SW480 (cell line): ENCODE data around the gene COL23A1.

ENCODE experiments used
- DNase-seq: peaks from one replicate; pipeline ENCODE4 v3.0.0-alpha.2; 2016; ENCODE audit warnings: low spot score

Gene COL23A1

DNA sequence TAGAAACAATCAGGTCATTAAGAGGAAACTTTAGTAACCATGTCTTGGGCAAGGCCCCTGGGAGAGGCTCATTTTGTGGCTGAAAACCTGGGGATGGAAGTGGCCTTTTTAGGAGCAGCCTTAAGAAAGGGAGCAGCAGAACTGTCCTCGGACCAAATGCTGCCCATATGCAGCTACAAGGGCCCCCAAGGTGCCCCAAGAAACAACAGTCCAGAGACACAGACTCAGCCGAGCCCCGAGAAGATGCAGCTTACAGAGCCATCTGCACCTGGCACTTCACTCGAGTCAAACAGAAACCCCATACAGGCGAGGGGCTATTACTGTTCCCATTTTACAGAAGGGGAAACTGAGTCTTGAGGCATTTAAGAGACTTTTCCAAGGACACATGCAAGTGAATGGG, 58.0 kb downstream of the COL23A1 start:
- no peak for DNase-seq

DNA sequence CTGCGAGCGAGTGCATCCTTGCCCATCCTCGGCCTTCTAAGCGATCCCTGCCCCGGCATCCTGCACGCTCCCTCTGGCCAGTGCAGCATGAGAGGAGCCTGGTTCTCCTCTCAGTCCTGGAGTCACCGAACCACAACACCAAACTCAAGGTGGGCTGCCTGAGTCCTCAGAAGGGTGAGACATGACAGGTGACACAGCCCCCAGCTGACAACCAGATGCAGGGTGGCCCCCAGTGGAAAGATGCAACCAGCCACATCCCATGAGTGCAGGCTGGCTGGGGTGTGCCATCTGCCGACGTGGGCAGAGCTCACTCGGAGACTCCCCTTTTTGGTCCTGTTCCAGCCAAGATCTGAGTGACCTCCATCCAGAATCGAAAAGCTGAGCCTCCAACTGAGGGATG, 58.4 kb downstream of the COL23A1 start:
- DNase-seq, result no peak

DNA sequence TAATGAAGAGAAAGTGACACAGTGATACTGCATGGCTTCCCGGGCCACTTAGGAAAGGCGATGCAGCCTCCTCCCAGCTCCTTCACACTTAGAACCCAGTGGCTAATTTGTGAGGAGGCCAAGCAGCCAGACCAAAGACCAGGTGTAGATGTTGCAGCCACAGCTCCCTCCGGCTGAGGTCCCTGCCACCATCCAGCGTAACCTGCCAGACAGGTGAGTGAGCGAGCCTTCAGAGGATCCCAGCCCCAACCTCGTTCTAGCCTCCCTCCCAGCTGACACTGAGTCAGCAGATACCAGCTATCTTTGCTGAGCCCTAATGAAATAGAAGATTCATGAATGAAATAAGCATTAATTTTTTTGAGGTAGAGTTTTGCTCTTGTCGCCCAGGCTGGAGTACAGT, 59.7 kb downstream of the COL23A1 start:
- no peak for DNase-seq

DNA sequence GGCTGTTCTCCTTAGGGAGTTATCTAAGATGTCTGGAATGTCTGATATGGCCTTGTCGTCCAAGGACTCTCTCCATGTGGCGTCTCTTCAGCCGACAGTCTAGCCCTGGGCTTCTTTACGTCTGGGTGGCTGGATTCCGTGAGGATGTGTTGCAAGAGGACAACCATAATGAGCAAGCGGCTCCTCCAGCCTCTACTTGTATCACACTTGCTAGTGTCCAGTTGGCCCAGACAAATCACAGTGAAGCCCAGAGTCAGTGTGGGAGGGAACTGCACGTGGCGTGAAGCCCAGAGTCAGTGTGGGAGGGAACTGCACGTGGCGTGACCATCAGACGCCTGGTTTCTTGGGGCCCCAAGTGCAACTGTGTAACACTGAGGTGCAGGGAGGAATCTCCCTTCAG, 61.1 kb downstream of the COL23A1 start:
- no peak for DNase-seq

DNA sequence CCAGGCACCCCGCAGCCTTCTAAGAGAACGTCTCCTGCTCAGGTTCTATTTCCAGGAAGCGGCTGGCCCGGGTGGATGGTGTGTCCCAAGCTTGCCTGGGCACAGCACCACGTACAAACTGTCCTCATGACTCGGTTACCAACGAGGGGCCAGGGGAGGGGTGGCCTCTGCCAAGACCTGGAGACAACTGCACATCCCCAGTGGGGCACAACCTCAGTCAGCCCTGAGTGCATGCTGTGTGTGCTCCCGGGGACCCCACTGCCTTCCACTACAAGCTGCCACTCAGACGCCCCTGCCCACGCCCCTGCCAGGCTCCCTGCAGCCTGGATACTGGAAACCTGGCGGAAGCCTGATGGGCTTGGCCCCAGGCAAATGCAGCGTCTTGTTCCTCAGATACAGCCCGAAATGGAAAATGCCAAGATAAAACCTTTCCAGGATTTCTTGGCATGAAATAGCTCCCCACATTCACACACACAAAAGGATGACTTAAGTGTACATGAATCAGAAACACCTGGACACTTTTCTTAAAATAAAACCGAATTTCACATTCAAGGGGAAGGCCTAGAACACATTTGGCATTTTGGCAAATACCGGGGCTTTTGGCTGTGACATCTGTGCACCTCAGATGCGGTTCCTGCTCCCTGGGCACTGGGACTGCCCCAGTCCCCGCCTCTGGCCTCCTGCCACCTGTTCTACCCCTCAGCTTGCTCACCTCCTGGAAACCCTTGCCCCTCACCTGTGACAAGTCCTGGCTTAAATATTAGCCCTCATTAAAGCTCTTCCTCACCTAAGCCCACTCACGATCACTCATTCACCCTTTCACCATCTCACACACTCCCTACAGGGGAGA, 62.5 kb downstream of the COL23A1 start:
- no peak for DNase-seq

DNA sequence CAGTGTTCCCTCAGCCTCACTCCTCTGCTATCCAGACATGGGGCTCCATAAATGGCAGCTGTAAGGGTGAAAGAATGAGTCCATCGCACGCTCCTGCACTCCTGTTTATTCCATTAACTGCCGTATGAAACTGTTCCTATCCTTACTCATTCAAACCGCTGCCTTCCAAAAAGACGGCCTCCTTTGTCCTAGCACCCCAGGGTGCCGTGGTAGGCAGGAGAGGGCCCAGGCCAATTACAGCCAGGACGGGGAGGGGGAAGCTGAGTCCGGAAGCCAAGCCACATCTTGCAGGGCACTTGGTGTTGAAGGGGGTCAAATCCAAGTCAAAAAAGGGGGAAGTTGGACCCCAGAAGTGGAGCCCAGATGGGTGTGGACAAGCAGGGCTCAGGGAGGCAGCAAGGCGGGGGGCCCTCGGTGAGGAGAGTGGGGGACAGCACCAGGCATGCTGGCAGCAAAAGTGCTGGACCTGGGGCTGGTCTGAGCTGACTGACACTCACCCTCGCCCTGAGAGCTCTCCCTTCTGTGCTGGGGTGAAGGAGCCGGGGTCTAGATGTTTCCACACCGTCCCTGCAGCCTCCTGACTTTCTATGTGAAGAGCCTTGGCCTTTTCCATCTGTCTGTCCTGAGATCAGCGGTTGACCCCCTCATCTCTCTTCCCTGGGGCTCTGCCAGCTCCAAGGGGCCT, 63.3 kb downstream of the COL23A1 start:
- DNase-seq, result no peak

DNA sequence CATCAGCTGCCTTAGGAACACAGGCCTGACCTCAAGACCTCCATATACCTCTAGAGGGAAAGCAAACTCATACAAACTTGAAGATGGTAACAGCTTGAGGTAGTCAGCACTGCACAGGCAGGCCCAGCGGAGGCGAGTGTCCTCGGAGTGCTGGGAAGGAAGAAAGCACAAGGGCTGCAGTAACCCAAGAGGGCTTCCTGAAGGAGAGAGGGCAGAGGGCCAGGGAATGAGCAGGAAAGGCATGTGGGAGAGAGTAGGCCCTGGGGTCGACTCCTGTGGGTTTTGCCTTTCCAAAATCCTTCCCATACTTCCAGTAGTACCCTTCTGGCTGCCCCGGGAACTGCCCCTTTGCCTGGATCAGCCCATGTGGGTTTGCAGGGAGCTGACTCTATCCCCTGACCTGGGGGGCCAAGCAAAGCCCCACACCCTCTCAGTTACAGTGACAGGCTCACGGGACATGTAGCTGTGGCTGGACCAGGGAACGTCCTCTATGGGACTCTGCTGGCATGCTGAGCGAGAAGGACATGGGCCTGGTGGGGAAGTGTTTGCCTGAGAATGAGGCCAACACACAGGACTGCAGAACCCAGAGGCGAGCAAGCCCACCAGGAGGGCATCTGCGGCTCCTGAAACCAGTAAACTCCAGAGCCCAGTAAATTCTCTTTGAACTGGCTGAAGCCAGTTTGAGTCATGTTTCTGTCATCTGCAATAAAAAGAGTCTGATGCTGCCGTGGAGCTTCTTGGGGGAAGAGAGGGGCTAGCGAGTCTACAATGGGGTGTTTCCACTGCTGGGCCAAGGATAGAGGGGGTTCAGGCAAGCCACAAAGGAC, 64.1 kb downstream of the COL23A1 start:
- no peak for DNase-seq

GRCh38 chr5:178524093-178524882, 65.9 kb downstream of the COL23A1 start:
- no peak for DNase-seq

DNA sequence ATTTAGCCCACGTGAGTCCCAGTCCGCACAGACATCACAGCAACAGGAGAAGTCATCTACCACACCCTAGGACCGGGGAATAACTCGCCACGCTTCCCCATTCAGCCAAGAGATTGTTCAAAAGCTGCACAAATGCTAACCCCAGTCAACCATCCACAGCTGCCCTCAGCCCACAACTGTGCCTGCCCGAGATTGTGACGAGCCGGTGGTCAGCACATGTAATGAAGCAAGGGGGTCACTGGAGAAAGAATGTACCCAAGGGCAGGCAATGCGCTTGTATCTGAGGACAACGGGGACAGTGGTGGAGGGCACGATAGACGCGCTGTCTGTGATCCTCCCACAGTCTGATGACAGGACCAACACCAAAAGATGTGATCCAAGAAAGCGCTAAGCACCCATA, 67.8 kb downstream of the COL23A1 start:
- DNase-seq, result no peak

DNA sequence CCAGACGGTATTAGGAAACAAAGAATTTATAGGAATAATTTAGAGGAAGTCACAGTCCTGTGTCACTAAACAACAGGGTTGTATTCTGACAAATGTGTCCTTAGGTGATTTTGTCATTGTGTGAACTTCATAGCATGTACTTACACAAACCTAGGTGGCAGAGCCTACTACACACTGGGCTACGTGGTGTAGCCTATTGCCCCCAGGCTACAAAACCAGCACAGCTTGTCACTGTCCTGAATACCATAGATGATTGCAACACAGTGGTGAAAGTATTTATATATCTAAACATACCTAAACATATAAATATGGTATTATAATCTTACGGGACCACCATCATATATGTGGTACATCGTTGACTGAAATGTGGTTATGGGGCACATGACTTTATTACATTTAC, 69.3 kb downstream of the COL23A1 start:
- DNase-seq, result no peak

- DNase-seq, result no peak
Measured at GRCh38 chr5:178519804-178520203, 70.4 kb downstream of the COL23A1 start.

GRCh38 chr5:178519155-178519554, 71.0 kb downstream of the COL23A1 start:
- no peak for DNase-seq

GRCh38 chr5:178516504-178517235, 73.5 kb downstream of the COL23A1 start:
- DNase-seq, result no peak

GRCh38 chr5:178515776-178516503, 74.3 kb downstream of the COL23A1 start:
- DNase-seq, result no peak

DNA sequence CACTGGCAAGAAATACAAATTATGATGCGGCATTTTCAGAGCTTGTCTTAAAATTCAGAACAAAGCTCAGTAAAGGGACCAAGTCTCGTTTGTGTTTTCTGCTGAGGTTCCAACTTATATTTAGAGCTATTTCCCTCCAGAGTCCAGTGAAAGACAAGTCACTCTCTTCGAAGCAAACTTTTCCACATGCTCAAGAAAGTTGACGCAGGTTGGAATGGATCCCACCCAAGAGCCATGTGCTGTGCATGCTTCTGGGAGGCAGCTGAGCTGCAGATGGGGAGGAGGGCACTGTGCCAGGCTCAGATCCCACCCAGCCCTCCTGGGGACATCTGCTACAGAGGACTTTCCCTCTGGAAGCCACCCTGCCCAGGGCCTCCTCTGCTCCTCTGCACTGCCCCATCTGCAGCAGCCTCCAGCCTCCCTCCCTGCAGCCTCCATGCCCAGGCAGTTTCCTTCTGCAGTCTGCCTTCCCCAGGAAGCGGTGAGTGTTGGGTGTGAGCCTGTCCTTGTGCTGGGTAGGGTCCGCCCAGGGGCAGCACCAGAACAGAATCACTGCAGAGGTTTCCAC, 75.3 kb downstream of the COL23A1 start:
- no peak for DNase-seq

- DNase-seq, result no peak
Measured at GRCh38 chr5:178511172-178511571, 79.0 kb downstream of the COL23A1 start.

GRCh38 chr5:178509491-178510057, 80.6 kb downstream of the COL23A1 start:
- DNase-seq, result no peak

DNA sequence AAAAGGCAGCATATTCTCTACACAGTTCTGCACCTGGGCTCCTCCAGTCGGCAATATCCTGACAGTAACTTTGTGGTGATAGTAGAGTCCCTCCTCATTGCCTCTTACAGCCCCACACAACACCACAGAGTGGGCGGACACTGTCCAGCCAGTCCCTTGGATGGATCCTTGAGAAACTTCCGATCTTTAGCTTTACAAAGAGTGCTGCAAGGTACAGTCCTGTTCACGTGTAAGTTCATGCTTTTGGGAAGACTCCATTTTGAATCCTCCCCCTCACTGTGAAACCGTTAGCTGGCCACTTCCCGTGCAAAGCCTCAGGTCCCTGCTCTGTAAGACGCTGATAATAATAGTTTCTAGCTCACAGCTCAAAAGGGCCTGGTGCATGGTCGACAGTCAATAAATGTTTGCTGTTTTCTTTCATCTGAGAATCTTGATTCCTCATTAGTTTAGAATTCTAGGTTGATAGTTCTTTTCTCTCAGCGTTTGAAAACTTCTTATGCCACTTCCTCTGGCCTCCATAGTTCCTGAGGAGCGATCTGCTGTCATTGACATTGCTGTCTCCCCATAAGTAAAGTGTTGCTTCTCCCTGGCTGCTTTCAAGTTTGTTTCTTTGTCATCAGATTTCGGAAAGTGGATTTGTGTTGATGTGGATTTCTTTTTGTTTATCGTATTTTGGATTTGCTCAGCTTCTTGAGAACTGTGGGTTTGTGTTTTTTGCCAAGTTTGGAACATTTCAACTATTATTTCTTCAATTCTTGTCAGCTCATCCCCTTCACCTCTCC, 82.9 kb downstream of the COL23A1 start:
- DNase-seq, result no peak
